Measurements from ENCODE around the gene KL. TPM values are rescaled to one million over a fixed set of nuclear protein-coding genes. Genes with fewer than 3 reads are reported as not detected.
A peak's percentile ranks its signal among the peaks of the same experiment; 100 is the strongest.

The KL gene
- total RNA-seq, 4 donors from 2014 or later: 0.60 to 3.4 (median 1.2) TPM

DNA sequence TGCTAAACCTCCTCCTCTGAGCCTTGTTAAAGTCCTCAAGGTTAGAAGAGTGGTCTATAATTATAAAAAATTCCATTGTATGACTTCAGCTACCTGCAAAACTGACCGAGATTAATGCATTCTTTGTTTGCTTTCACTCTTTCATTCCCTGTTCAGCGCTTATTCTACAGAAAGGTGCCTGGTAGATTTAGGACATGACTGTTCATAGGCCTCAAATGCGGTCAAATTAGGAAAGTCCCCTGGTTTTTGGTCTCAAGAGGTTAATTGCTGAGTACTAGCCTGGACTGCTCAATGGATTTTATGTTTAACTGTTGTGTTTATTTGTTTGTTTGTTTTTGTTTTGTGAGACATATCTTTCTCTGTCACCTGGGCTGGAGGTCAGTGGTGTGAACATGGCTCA, 35.4 kb downstream of the KL start:
- no peaks in the 10 kb centered on the region for H3K9me3 ChIP-seq
- 87 to 93% methylated on average over 3 of the region's 3 CpGs for WGBS, 2 donors (ENCODE audit: low coverage in 1 of 2)
- H3K4me3 ChIP-seq: no peak overlapping the region
- intact Hi-C loops (cut with DNase I; ENCODE audit: low total_unique reads) (no loop called here), in situ Hi-C loops (cut with MboI; ENCODE audit: low pct_ligation_motif_present in 1 of 4, low pct_unique_long_range_greater_than_20kb in 1 of 4, low sequenced_read_pairs in 3 of 4) (no loop called here)
- no peaks in the 10 kb centered on the region for H3K27me3 ChIP-seq
- peaks cover 0 to 8% (median 2%) of the 10 kb centered on the region in 4 donors for H3K4me1 ChIP-seq
- no peak for DNase-seq
- TF ChIP-seq POLR2A (IDR thresholded peaks at IDR 0.05): no peak
- TF ChIP-seq, protein P1, sequence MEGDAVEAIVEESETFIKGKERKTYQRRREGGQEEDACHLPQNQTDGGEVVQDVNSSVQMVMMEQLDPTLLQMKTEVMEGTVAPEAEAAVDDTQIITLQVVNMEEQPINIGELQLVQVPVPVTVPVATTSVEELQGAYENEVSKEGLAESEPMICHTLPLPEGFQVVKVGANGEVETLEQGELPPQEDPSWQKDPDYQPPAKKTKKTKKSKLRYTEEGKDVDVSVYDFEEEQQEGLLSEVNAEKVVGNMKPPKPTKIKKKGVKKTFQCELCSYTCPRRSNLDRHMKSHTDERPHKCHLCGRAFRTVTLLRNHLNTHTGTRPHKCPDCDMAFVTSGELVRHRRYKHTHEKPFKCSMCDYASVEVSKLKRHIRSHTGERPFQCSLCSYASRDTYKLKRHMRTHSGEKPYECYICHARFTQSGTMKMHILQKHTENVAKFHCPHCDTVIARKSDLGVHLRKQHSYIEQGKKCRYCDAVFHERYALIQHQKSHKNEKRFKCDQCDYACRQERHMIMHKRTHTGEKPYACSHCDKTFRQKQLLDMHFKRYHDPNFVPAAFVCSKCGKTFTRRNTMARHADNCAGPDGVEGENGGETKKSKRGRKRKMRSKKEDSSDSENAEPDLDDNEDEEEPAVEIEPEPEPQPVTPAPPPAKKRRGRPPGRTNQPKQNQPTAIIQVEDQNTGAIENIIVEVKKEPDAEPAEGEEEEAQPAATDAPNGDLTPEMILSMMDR (IDR thresholded peaks at IDR 0.05): no peak
- TF ChIP-seq POLR2AphosphoS5 (IDR thresholded peaks at IDR 0.05): no peak
- no peak for TF ChIP-seq EP300 (IDR thresholded peaks at IDR 0.05; ENCODE audit: low read depth)
- no peaks in the 10 kb centered on the region for H3K36me3 ChIP-seq
- H3K27ac ChIP-seq: peak overlapping the region in 1 of 4 donors; percentile 67

DNA sequence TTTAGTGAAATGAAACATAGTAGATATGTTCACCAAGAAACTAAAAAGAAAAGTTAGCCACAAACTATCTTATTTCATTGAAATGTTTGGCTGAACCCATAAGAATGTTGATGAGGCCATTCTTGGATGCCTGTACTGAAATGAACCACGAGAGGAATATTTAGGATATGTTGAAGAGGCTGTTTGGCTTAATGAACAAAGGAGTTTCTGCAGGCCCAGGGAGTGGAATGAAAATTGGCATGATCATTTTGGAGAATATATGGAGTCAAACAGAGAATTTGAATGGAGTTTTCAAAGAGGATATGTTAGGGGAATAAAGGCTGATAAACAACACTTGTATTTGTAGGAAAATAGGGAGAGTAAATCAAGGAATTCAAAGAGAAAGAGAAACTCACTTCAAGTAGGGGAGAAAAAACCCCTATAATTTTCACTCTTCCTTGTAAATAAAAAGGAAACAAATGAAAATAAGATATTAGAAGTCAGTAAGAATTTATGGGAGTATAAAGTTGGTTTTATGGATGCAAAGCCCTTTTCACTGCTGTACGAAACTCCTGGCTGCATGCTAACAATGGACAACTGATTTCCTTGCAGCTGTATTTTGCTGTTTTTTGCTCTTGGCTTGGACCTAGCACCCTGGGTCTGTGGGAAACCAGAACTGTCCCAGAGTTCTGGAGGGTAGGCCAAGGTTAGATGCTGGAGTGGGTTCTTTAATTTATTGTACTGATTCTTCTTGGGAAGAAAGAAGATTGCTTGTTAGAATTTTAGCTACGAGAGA, 36.5 kb downstream of the KL start:
- 47 to 52% methylated on average over 3 of the region's 3 CpGs for WGBS, 2 donors (ENCODE audit: low coverage in 1 of 2)
- H3K27me3 ChIP-seq: no peaks in the 10 kb centered on the region
- no peak for DNase-seq
- in situ Hi-C loops (cut with MboI; ENCODE audit: low pct_ligation_motif_present in 1 of 4, low pct_unique_long_range_greater_than_20kb in 1 of 4, low sequenced_read_pairs in 3 of 4): no loop called here
- intact Hi-C loops (cut with DNase I; ENCODE audit: low total_unique reads): no loop called here
- TF ChIP-seq EP300 (IDR thresholded peaks at IDR 0.05; ENCODE audit: low read depth) (no peak), POLR2AphosphoS5 (IDR thresholded peaks at IDR 0.05) (no peak), POLR2A (IDR thresholded peaks at IDR 0.05) (no peak)
- TF ChIP-seq, protein P1 (IDR thresholded peaks at IDR 0.05): no peak
- peaks cover 0 to 10% (median 4%) of the 10 kb centered on the region in 4 donors for H3K4me1 ChIP-seq
- H3K36me3 ChIP-seq: no peaks in the 10 kb centered on the region
- no peak overlapping the region for H3K4me3 ChIP-seq
- peak overlapping the region; percentile 44 to 77 (median 62) for H3K27ac ChIP-seq
- H3K9me3 ChIP-seq: no peaks in the 10 kb centered on the region

DNA sequence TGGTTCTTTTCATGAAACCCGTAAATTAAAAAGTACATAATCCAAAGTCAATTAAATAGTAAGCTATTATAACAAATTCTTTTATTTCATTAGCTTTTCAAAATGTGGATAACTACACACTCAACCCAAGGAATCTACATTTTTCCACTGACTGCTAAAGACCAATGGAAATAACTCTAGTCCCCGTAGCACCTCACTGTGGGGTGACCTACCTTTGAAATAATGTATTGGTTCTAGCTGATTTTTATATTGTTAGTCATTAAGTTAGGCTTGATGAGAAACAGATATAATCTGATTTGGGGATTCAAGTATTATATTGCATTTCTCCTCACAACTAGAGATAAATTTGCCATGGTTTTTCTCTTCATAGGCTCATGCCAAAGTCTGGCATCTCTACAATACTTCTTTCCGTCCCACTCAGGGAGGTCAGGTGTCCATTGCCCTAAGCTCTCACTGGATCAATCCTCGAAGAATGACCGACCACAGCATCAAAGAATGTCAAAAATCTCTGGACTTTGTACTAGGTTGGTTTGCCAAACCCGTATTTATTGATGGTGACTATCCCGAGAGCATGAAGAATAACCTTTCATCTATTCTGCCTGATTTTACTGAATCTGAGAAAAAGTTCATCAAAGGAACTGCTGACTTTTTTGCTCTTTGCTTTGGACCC, 37.3 kb downstream of the KL start:
- no peaks in the 10 kb centered on the region for H3K27me3 ChIP-seq
- no peaks in the 10 kb centered on the region for H3K9me3 ChIP-seq
- H3K4me1 ChIP-seq: peaks cover 0 to 10% (median 4%) of the 10 kb centered on the region in 4 donors
- H3K4me3 ChIP-seq: no peak overlapping the region
- 69 to 71% methylated on average over 6 to 7 of the region's 7 CpGs for whole genome bisulfite sequencing, 2 donors (ENCODE audit: low coverage in 1 of 2)
- no peak for DNase-seq
- no peaks in the 10 kb centered on the region for H3K36me3 ChIP-seq
- TF ChIP-seq EP300 (IDR thresholded peaks at IDR 0.05; ENCODE audit: low read depth) (no peak), POLR2AphosphoS5 (IDR thresholded peaks at IDR 0.05) (no peak), POLR2A (IDR thresholded peaks at IDR 0.05) (no peak)
- intact Hi-C loops (cut with DNase I; ENCODE audit: low total_unique reads): no loop called here
- in situ Hi-C loops (cut with MboI; ENCODE audit: low pct_ligation_motif_present in 1 of 4, low pct_unique_long_range_greater_than_20kb in 1 of 4, low sequenced_read_pairs in 3 of 4): no loop called here
- H3K27ac ChIP-seq: peak overlapping the region in 2 of 4 donors; percentile 67 to 77

DNA sequence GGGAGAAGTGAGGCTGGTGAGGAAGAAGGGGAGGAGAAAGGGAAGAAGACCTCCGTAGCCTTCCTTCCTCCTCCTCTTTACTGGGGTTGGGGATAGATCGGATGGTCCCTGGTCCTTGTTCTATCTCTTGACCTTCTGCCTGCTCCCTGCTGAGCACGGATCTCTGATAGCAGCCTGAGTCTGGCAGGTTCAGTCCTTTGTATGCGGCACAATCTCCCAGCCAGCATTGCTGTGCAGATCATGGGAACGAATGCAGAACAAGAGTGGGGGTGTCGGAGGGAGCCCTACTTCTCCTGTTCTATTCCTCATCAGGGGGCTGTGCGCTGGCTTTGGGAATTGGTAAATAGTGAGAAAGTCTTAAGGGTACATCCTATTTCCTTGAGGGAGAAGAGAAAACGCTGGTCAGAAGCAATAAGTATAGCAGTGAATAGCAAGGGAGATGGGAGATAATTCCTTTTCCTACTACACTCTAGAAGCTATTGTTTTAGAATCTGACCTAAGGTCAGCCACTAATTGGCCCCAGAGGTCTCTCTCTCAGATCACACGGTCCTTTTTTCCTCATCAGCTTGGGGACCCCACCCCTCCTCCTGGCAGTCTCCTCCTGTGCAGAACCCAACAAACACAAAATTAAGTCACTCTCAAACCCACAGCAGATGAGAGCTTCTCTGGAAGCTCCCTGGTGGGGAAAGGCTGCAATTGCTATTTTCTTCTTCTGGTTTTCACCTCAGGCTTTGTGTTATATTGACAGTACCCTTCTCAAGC, 41.0 kb downstream of the KL start:
- TF ChIP-seq, protein P1 (IDR thresholded peaks at IDR 0.05): peak in 4 of 5 experiments; percentile 13 to 40 (median 16)
- no peak for TF ChIP-seq EP300 (IDR thresholded peaks at IDR 0.05; ENCODE audit: low read depth)
- H3K36me3 ChIP-seq: no peaks in the 10 kb centered on the region
- H3K4me3 ChIP-seq: no peak overlapping the region
- H3K9me3 ChIP-seq: no peaks in the 10 kb centered on the region
- in situ Hi-C loops (cut with MboI; ENCODE audit: low pct_ligation_motif_present in 1 of 4, low pct_unique_long_range_greater_than_20kb in 1 of 4, low sequenced_read_pairs in 3 of 4) (no loop called here), intact Hi-C loops (cut with DNase I; ENCODE audit: low total_unique reads) (no loop called here)
- peaks cover 0 to 10% (median 4%) of the 10 kb centered on the region in 4 donors for H3K4me1 ChIP-seq
- no peak overlapping the region for H3K27ac ChIP-seq
- DNase-seq: no peak
- 20 to 81% methylated on average over 2 to 9 of the region's 9 CpGs for WGBS, 2 donors (ENCODE audit: low coverage in 1 of 2)
- no peaks in the 10 kb centered on the region for H3K27me3 ChIP-seq

Data from transverse colon (tissue), 4 donors.